Measurements from ENCODE around the gene COL17A1. TPM values are rescaled to one million over a fixed set of nuclear protein-coding genes. Genes with fewer than 3 reads are reported as not detected.

The COL17A1 gene
- total RNA-seq, 1 donor from 2014 or later: 3.6 TPM

DNA sequence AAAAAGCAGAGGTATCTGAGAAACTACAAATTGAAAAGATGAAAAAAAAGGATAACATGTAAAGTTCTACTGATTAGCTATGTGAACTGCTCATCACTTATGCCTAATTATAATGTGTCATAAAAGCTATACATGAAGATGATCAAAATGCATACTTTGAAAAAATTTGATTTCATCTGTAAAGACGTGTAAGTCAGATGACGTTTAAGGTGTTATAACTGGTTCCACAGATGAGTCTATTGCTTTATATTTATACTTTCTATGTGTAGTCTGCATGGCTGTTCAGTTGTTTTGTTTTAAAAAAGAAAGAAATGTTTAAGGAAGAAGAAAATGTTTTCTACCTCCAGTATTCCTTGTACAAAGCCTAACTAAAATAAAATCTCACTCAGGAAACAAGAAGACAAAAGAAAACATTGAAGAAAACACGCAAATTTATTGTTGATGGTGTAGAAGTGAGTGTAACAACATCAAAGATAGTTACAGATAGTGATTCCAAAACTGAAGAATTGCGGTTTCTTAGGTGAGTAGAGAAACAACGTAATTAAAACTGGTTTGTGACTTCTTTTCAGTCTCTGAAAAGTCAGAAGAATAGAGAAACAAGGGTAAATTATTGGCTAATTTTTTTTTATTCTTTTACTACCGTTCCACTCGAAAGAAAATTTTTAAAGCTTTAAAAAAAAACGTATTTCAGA lies 80.4 kb downstream of the COL17A1 start:
- no peaks in the 10 kb centered on the region for H3K4me1 Mint-ChIP-seq
- no peaks in the 10 kb centered on the region for H3K9me3 Mint-ChIP-seq
- H3K27me3 Mint-ChIP-seq (ENCODE audit: low read depth): no peaks in the 10 kb centered on the region
- H3K4me3 Mint-ChIP-seq: no peak overlapping the region
- H3K27ac Mint-ChIP-seq: no peak overlapping the region
- H3K36me3 Mint-ChIP-seq: peaks cover 37% of the 10 kb centered on the region
- TF ChIP-seq, protein P1, sequence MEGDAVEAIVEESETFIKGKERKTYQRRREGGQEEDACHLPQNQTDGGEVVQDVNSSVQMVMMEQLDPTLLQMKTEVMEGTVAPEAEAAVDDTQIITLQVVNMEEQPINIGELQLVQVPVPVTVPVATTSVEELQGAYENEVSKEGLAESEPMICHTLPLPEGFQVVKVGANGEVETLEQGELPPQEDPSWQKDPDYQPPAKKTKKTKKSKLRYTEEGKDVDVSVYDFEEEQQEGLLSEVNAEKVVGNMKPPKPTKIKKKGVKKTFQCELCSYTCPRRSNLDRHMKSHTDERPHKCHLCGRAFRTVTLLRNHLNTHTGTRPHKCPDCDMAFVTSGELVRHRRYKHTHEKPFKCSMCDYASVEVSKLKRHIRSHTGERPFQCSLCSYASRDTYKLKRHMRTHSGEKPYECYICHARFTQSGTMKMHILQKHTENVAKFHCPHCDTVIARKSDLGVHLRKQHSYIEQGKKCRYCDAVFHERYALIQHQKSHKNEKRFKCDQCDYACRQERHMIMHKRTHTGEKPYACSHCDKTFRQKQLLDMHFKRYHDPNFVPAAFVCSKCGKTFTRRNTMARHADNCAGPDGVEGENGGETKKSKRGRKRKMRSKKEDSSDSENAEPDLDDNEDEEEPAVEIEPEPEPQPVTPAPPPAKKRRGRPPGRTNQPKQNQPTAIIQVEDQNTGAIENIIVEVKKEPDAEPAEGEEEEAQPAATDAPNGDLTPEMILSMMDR (IDR thresholded peaks at IDR 0.05; ENCODE audit: unreplicated experiment): no peak
- no peak for DNase-seq (ENCODE audit: low spot score in 2 of 2, unreplicated experiment in 2 of 2)

DNA sequence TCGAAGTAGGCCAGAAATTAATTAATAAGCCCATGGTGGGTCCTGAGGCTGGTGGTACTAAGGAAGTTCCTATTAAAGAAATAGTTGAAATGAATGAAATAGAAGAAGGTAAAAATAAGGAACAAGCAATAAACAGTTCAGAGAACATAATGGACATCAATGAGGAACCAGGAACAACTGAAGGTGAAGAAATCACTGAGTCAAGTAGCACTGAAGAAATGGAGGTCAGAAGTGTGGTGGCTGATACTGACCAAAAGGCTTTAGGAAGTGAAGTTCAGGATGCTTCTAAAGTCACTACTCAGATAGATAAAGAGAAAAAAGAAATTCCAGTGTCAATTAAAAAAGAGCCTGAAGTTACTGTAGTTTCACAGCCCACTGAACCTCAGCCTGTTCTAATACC lies 82.8 kb downstream of the COL17A1 start:
- H3K9me3 Mint-ChIP-seq: no peaks in the 10 kb centered on the region
- TF ChIP-seq, protein P1 (IDR thresholded peaks at IDR 0.05; ENCODE audit: unreplicated experiment): no peak
- H3K4me1 Mint-ChIP-seq: no peaks in the 10 kb centered on the region
- no peak overlapping the region for H3K4me3 Mint-ChIP-seq
- no peak for DNase-seq (ENCODE audit: low spot score in 2 of 2, unreplicated experiment in 2 of 2)
- H3K27me3 Mint-ChIP-seq (ENCODE audit: low read depth): no peaks in the 10 kb centered on the region
- H3K27ac Mint-ChIP-seq: no peak overlapping the region
- peaks cover 37% of the 10 kb centered on the region for H3K36me3 Mint-ChIP-seq

DNA sequence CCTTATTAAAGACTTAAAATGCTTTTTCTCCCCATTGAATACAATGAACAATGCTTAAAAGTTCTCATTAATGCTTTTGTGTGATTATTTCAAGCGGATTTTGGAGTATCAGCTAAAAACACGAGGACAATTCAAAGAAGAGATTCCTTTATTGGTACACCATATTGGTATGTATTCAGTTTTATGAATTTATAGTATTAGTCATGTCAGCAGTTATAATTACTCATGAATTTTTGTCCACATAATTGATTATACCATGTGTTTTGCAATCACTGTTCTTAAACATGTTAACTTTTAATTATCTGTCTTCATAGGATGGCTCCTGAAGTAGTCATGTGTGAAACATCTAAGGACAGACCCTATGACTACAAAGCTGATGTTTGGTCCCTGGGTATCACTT lies 86.9 kb downstream of the COL17A1 start:
- Mint-ChIP-seq H3K4me3 (no peak overlapping the region), H3K9me3 (no peaks in the 10 kb centered on the region), H3K36me3 (peaks cover 48% of the 10 kb centered on the region), H3K27ac (no peak overlapping the region), H3K4me1 (no peaks in the 10 kb centered on the region), H3K27me3 (ENCODE audit: low read depth) (no peaks in the 10 kb centered on the region)
- DNase-seq (ENCODE audit: low spot score in 2 of 2, unreplicated experiment in 2 of 2): no peak
- TF ChIP-seq, protein P1 (IDR thresholded peaks at IDR 0.05; ENCODE audit: unreplicated experiment): no peak

DNA sequence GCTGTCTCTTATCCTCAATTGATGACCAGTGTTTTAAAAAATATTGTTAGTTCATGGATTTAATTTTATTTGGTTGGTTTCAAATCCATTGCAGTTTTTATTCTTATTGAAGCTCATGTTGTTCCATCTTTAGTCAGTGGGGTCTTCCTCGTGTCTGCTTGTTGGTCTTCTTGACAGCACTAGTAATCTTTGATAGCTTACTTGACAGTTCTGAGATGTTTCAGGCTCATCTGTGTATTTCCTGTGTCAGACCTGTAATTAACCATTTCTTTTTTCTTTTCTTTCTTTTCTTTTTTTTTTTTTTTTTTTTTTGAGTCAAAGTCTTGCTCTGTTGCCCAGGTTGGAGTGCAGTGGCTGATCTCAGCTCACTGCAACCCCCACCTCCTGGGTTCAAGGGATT lies 90.5 kb downstream of the COL17A1 start:
- H3K27ac Mint-ChIP-seq: no peak overlapping the region
- no peak overlapping the region for H3K4me3 Mint-ChIP-seq
- H3K4me1 Mint-ChIP-seq: no peaks in the 10 kb centered on the region
- peaks cover 30% of the 10 kb centered on the region for H3K36me3 Mint-ChIP-seq
- no peaks in the 10 kb centered on the region for H3K27me3 Mint-ChIP-seq (ENCODE audit: low read depth)
- no peak for DNase-seq (ENCODE audit: low spot score in 2 of 2, unreplicated experiment in 2 of 2)
- no peaks in the 10 kb centered on the region for H3K9me3 Mint-ChIP-seq
- TF ChIP-seq, protein P1 (IDR thresholded peaks at IDR 0.05; ENCODE audit: unreplicated experiment): no peak

DNA sequence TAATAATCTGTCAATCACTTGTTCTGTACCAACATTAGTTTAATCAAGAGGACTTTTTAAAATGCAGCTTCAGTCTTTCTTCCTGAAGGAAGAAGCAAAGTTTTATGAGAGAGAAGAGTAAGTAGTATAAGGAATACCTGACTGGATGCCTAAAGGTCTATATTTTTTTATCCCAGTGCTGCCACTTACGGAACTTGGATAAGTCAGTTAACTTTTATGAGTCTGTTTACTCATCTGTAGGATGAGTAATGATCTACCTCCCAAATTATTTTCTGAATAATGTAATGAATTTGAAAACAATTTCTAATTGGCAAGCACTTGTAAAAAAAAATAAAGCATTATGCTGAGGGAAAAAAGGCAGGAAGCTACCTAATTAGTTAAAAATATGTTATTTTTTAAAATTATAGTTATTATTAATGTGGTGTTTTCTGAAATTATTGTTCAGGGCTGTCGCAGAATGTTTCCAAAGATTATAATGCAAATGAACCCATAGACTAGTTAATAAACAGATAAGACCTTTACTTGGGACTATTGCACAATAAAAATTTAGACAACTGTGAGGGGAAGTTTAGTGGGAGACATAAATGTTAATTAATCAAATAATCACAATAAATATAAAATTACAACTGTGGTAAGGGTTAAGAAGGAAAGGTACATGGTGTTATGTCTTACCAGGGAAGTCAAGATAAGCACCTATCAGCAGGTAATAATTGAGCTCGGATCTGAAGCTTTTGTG lies 94.1 kb downstream of the COL17A1 start:
- no peaks in the 10 kb centered on the region for H3K27me3 Mint-ChIP-seq (ENCODE audit: low read depth)

More for the DNA sequence above, 94.1 kb downstream of the COL17A1 start:
- Mint-ChIP-seq H3K4me1 (peaks cover 5% of the 10 kb centered on the region), H3K36me3 (peaks cover 19% of the 10 kb centered on the region), H3K4me3 (no peak overlapping the region), H3K27ac (no peak overlapping the region), H3K9me3 (no peaks in the 10 kb centered on the region)
- DNase-seq (ENCODE audit: low spot score in 2 of 2, unreplicated experiment in 2 of 2): no peak
- TF ChIP-seq, protein P1 (IDR thresholded peaks at IDR 0.05; ENCODE audit: unreplicated experiment): no peak
